SK-N-SH treated with all-trans-retinoic acid at 6 μM for 48 hours (cell line): ENCODE data around the gene CROCC2.

ENCODE experiments used
- ARNTL ChIP-seq: fragments of 450-650 bp; formaldehyde crosslinking; IDR thresholded peaks from 2 replicates; pipeline ENCODE4 v1.5.0; 2020; ENCODE audit warnings: low read depth, mild to moderate bottlenecking, moderate library complexity, borderline replicate concordance
- BACH2 ChIP-seq: fragments of 250-450 bp; sonication (Bioruptor Pico); IDR thresholded peaks from 2 replicates; pipeline ENCODE4 v1.9.0; 2021; ENCODE audit warnings: mild to moderate bottlenecking, borderline replicate concordance
- ESRRG ChIP-seq: fragments of 250-450 bp; sonication (Bioruptor Pico); IDR thresholded peaks from 2 replicates; pipeline ENCODE4 v1.6.1; 2021; ENCODE audit warnings: mild to moderate bottlenecking
- ISL1 ChIP-seq: fragments of 250-450 bp; sonication (Bioruptor Pico); IDR thresholded peaks from 2 replicates; pipeline ENCODE4 v2.1.2; 2022; ENCODE audit warnings: mild to moderate bottlenecking, moderate library complexity
- OSR1 ChIP-seq: fragments of 250-450 bp; sonication (Bioruptor Pico); IDR thresholded peaks from 2 replicates; pipeline ENCODE4 v1.8.0; 2022; ENCODE audit warnings: moderate library complexity, mild to moderate bottlenecking, inconsistent platforms
- PATZ1 ChIP-seq: fragments of 250-450 bp; sonication (Bioruptor Pico); IDR thresholded peaks from 2 replicates; pipeline ENCODE4 v1.8.0; 2020; ENCODE audit warnings: mild to moderate bottlenecking, moderate library complexity, borderline replicate concordance
- POU6F1 ChIP-seq: fragments of 250-450 bp; sonication (Bioruptor Pico); IDR thresholded peaks from 2 replicates; pipeline ENCODE4 v1.8.0; 2021; ENCODE audit warnings: low read depth, mild to moderate bottlenecking, moderate library complexity, borderline replicate concordance
- RARB ChIP-seq: fragments of 250-450 bp; sonication (Bioruptor Pico); IDR thresholded peaks from 2 replicates; pipeline ENCODE4 v1.8.0; 2021; ENCODE audit warnings: mild to moderate bottlenecking, moderate library complexity
- SNAI2 ChIP-seq: fragments of 250-450 bp; sonication (Bioruptor Pico); IDR thresholded peaks from 2 replicates; pipeline ENCODE4 v1.5.0; 2020; ENCODE audit warnings: mild to moderate bottlenecking, moderate library complexity
- TCF4 ChIP-seq: fragments of 250-450 bp; sonication (Bioruptor Pico); IDR thresholded peaks from 2 replicates; pipeline ENCODE4 v1.8.0; 2021; ENCODE audit warnings: mild to moderate bottlenecking, moderate library complexity, borderline replicate concordance
- TOX ChIP-seq: fragments of 250-450 bp; sonication (Bioruptor Pico); IDR thresholded peaks from 2 replicates; pipeline ENCODE4 v1.8.0; 2021; ENCODE audit warnings: mild to moderate bottlenecking, moderate library complexity, borderline replicate concordance
- TSHZ2 ChIP-seq: fragments of 250-450 bp; sonication (Bioruptor Pico); IDR thresholded peaks from 2 replicates; pipeline ENCODE4 v1.5.0; 2020; ENCODE audit warnings: mild to moderate bottlenecking, moderate library complexity
- ZC3H10 ChIP-seq: fragments of 250-450 bp; sonication (Bioruptor Pico); IDR thresholded peaks from 2 replicates; pipeline ENCODE4 v1.5.1; 2021; ENCODE audit warnings: mild to moderate bottlenecking, moderate library complexity
- ZFP3 ChIP-seq: fragments of 250-450 bp; sonication (Bioruptor Pico); IDR thresholded peaks from 2 replicates; pipeline ENCODE4 v1.5.0; 2020; ENCODE audit warnings: mild to moderate bottlenecking, moderate library complexity

- TF ChIP-seq TOX (CRISPR knock-in tag) (no peak), ISL1 (CRISPR knock-in tag) (no peak), ESRRG (CRISPR knock-in tag) (no peak), POU6F1 (CRISPR knock-in tag) (no peak), BACH2 (no peak), PATZ1 (no peak), SNAI2 (CRISPR knock-in tag) (no peak), RARB (CRISPR knock-in tag) (no peak), ZFP3 (CRISPR knock-in tag) (no peak), ARNTL (CRISPR knock-in tag) (no peak), TCF4 (CRISPR knock-in tag) (no peak), OSR1 (CRISPR knock-in tag) (no peak), TSHZ2 (no peak), ZC3H10 (CRISPR knock-in tag) (no peak)
Observed at GRCh38 chr2:240921311-240921994, 15.3 kb downstream of the CROCC2 start.
